Right lobe of liver (tissue), 6 donors: ENCODE measurements around the gene SLC13A3. TPM values are rescaled to one million over a fixed set of nuclear protein-coding genes. Genes with fewer than 3 reads are reported as not detected.

ENCODE experiments used
- ATAC-seq, 4 donors: fragments of 200-7000 bp; cut with Tn5 transposase; one replicate each; pipeline ENCODE4 v1.9.1; 2020; ENCODE audit warnings: mild to moderate bottlenecking in 4 of 4, moderate library complexity in 4 of 4
- DNase-seq, 3 donors: peaks; one replicate each; pipeline ENCODE4 v3.0.0-alpha.2; 2020
- H3K27ac ChIP-seq, 3 donors: fragments of 200-600 bp; one replicate each; pipeline ENCODE4 v1.8.0; 2022
- H3K27me3 ChIP-seq, 2 donors: fragments of 200-600 bp; one replicate each; pipeline ENCODE4 v1.8.0; 2022
- H3K36me3 ChIP-seq, 4 donors: fragments of 200-600 bp; sonication (generic) in 1 of 4; one replicate each; pipeline versions ENCODE4 v1.5.1 to v1.8.0; 2017 to 2022; ENCODE audit warnings: control low read depth in 1 of 4
- H3K4me1 ChIP-seq, 4 donors: fragments of 200-600 bp; sonication (generic) in 1 of 4; one replicate each; pipeline versions ENCODE4 v1.5.1 to v1.8.0; 2017 to 2022; ENCODE audit warnings: control low read depth in 1 of 4
- H3K4me3 ChIP-seq, 3 donors: fragments of 200-600 bp; one replicate each; pipeline ENCODE4 v1.8.0; 2022
- H3K9me3 ChIP-seq, 4 donors: fragments of 200-600 bp; sonication (generic) in 1 of 4; one replicate each; pipeline versions ENCODE4 v1.5.1 to v1.8.0; 2017 to 2022; ENCODE audit warnings: control low read depth in 1 of 4
- POLR2A ChIP-seq: fragments of 450-650 bp; IDR thresholded peaks from one replicate; pipeline ENCODE4 v1.6.1; 2017; ENCODE audit warnings: antibody characterized with exemption, mild to moderate bottlenecking
- WGBS: methylation state at CpG from one replicate; pipeline ENCODE4 v1.1.6; 2018; ENCODE audit warnings: low coverage, low lambda C conversion rate; ENCODE audit not compliant: insufficient coverage; ENCODE audit errors: missing lambda C conversion rate; 5-methylcytosine and 5-hydroxymethylcytosine counted together
- intact Hi-C, 2 donors: fragments of 100-400 bp; cut with DNase I; formaldehyde crosslinking; loops; one replicate each; pipeline versions ENCODE4 v1.11.2 to v1.14.1; 2022
- total RNA-seq, 6 experiments: library from RNA; depleted of rRNA in 2 of 6; stranded (reverse); fragments of >200 nt in 2 of 6; fragmentation: NEBNext Ultra II Directional in 3 of 6; extraction: Animal tissue kit (Norgen Biotek cat#: 25700) in 3 of 6; gene quantifications; one replicate each; pipeline versions ENCODE4 v1.1.0 to v1.2.4, GENCODE V29; 2016 to 2023
- TF ChIP-seq, protein P1 (sequence below), 4 donors: fragments of 200-600 bp in 3 of 4; fragments of 450-650 bp in 1 of 4; IDR thresholded peaks; one replicate each; pipeline versions ENCODE4 v1.5.1 to v1.8.0; 2016 to 2022; ENCODE audit warnings: antibody characterized with exemption in 4 of 4, mild to moderate bottlenecking in 2 of 4
- donor health status: DM: no; HTN: yes; CAD: no.
- donor health status: DM: no; HTN: no; CAD: no.
- donor health status: DM: no; HTN: no; CAD: no.
- donor health status: DM: no; HTN: yes; CAD: no.
- donor health status: DM: no; HTN: yes; CAD: no.

SLC13A3 gene
- total RNA-seq, 6 experiments from 2014 or later: 3.7 to 14.6 (median 9.3) TPM

DNA sequence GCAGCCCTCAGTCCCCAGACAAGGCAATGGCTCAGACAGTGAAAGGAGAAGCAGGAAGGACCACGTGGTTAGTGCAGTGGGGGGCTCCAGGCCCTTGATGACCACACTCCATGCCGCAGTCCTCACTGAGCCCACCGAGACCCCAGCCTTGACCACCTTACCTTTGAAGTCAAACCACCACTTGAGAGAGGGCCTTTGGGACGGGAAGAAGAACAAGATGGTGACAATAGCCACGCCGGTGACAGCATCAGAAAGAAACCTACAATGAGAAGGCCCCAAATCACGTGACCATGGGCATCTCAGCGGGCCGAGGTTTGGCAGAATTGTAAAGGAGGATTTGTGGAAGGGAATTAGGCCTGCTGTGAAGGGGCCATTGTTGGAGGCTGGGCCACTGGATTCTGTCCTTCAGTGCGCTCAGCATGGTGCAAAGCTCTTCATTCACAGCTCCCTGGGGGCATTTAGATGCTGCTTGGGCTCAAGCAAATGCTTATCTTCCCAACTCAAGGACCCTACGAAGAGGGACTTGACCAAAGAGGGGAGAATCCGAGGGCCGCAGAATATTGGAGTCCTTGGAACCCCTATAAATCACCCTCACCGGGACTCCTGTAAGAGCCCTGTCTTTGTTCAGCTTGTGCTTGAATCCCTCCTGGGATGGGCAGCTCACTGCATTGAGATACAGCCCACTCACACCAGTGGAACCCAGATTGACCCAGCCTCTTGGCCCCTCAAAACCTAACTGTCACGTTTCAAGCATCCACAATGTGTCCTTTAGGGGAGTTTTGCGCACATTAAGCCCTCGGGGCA, 67.6 kb downstream of the SLC13A3 start:
- DNase-seq: no peak
- no peaks in the 10 kb centered on the region for H3K4me1 ChIP-seq
- H3K27ac ChIP-seq: no peak overlapping the region
- no peaks in the 10 kb centered on the region for H3K27me3 ChIP-seq
- H3K4me3 ChIP-seq: no peak overlapping the region
- 78% methylated on average over 8 of the region's 17 CpGs for whole genome bisulfite sequencing
- TF ChIP-seq, protein P1, sequence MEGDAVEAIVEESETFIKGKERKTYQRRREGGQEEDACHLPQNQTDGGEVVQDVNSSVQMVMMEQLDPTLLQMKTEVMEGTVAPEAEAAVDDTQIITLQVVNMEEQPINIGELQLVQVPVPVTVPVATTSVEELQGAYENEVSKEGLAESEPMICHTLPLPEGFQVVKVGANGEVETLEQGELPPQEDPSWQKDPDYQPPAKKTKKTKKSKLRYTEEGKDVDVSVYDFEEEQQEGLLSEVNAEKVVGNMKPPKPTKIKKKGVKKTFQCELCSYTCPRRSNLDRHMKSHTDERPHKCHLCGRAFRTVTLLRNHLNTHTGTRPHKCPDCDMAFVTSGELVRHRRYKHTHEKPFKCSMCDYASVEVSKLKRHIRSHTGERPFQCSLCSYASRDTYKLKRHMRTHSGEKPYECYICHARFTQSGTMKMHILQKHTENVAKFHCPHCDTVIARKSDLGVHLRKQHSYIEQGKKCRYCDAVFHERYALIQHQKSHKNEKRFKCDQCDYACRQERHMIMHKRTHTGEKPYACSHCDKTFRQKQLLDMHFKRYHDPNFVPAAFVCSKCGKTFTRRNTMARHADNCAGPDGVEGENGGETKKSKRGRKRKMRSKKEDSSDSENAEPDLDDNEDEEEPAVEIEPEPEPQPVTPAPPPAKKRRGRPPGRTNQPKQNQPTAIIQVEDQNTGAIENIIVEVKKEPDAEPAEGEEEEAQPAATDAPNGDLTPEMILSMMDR (IDR thresholded peaks at IDR 0.05): no peak
- no peak for TF ChIP-seq POLR2A
- no peaks in the 10 kb centered on the region for H3K9me3 ChIP-seq
- ATAC-seq: no peak
- no peaks in the 10 kb centered on the region for H3K36me3 ChIP-seq
- intact Hi-C loops: no loop called here

DNA sequence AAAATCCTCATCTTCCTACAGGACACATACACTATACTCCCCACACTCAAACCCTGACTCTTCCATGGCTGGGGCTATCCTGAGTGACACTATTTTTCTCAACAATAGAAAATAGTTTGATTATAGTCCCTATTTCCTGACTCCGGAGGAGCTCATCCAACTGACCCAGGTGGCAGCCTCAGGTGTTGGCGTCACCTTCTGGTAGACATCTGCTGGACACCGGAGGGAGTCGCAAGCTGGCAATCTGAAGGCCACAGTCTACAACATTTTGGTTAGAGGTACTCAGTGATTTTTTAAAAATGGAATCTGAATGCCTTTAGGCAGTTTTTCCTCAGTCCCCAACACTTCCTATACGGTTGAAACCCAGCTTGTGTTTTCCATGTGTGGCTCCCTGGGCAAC, 68.6 kb downstream of the SLC13A3 start:
- TF ChIP-seq, protein P1 (IDR thresholded peaks at IDR 0.05): no peak
- no peak for TF ChIP-seq POLR2A
- Histone ChIP-seq H3K27me3 (no peaks in the 10 kb centered on the region), H3K9me3 (no peaks in the 10 kb centered on the region), H3K4me1 (no peaks in the 10 kb centered on the region), H3K4me3 (no peak overlapping the region), H3K36me3 (no peaks in the 10 kb centered on the region), H3K27ac (no peak overlapping the region)
- no peak for ATAC-seq
- DNase-seq: no peak
- intact Hi-C loops: no loop called here
- WGBS: 80% methylated on average over 3 of the region's 5 CpGs

GRCh38 chr20:46581391-46581790, 69.9 kb downstream of the SLC13A3 start:
- Histone ChIP-seq H3K27me3 (no peaks in the 10 kb centered on the region), H3K27ac (no peak overlapping the region), H3K4me1 (no peaks in the 10 kb centered on the region), H3K9me3 (no peaks in the 10 kb centered on the region), H3K4me3 (no peak overlapping the region), H3K36me3 (no peaks in the 10 kb centered on the region)
- DNase-seq: no peak
- ATAC-seq: no peak
- intact Hi-C loops: no loop called here
- TF ChIP-seq POLR2A: no peak
- TF ChIP-seq, protein P1 (IDR thresholded peaks at IDR 0.05): no peak
- WGBS: 64% methylated on average over 3 of the region's 3 CpGs

DNA sequence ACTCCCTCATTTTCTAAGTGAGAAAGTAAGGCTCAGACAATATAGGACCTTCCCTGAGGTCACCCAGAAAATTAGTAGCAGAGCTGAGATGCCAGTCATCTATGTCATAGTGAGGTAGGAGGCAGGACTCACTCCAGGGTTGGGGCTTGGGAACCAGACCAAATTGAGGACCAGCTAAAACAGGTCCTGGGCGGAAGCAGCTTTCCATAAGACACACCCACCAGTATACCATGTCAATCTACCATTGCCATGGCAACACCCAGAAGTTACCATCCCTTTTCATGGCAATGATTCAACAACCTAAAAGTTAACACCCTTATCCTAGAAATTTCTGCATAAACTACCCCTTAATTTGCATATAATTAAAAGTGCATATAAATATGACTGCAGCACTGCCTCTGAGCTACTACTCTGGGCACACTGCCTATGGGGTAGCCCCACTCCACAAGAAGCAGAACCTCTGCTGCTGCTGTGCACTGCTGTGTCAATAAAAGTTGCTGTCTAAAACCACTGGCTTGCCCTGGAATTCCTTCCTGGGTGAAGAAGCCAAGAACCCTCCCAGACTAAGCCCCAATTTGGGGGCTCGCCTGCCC, 70.5 kb downstream of the SLC13A3 start:
- DNase-seq: no peak
- no peak for ATAC-seq
- Histone ChIP-seq H3K36me3 (no peaks in the 10 kb centered on the region), H3K27me3 (no peaks in the 10 kb centered on the region), H3K27ac (no peak overlapping the region), H3K4me3 (no peak overlapping the region), H3K9me3 (no peaks in the 10 kb centered on the region), H3K4me1 (no peaks in the 10 kb centered on the region)
- intact Hi-C loops: no loop called here
- no peak for TF ChIP-seq POLR2A
- TF ChIP-seq, protein P1 (IDR thresholded peaks at IDR 0.05): no peak
- WGBS: no CpG with 5 or more reads among the region's 2 CpGs
